GM19395 (cell line): ENCODE results near the gene HTR3A.
"Not testable (repeated sequence)": the region's sequence is repeated elsewhere in the genome, so short reads cannot be mapped to it uniquely, and the experiment has no call there.

Source experiments
- ATAC-seq: cut with Tn5 transposase; IDR thresholded peaks from one replicate; pipeline ENCODE4 v1.9.1; 2021; ENCODE audit warnings: mild to moderate bottlenecking, moderate library complexity; ENCODE audit not compliant: unreplicated experiment

The HTR3A gene

DNA sequence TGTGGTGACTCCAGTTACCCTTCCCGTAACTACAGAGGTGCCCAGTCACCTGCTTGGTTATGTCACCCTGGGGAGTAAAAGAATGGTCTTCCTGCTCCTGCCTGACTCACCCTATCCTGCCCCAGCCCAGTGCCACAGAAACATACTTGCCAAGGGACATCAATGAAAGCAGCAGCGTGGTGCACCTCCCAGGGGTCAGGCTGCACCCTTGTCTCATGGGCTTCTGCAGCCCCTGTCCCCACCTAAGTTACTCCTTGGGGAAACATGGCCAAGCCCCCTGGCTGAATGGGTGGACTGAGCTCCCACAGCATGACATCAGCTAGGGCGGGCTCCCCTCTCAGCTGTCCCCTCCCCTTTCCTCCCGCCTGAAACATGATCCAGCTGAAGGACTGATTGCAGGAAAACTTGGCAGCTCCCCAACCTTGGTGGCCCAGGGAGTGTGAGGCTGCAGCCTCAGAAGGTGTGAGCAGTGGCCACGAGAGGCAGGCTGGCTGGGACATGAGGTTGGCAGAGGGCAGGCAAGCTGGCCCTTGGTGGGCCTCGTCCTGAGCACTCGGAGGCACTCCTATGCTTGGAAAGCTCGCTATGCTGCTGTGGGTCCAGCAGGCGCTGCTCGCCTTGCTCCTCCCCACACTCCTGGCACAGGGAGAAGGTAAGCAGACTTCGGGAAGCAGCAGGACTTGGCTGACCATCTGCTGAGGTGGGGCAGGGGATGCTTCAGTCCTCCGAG is at the start of gene HTR3A:
Gene HTR3A, plus strand, starts transcription at position 368 of the 730 bp plus-strand sequence. Its CDS starts 218 bp downstream, at position 586.
- ATAC-seq = no peak

DNA sequence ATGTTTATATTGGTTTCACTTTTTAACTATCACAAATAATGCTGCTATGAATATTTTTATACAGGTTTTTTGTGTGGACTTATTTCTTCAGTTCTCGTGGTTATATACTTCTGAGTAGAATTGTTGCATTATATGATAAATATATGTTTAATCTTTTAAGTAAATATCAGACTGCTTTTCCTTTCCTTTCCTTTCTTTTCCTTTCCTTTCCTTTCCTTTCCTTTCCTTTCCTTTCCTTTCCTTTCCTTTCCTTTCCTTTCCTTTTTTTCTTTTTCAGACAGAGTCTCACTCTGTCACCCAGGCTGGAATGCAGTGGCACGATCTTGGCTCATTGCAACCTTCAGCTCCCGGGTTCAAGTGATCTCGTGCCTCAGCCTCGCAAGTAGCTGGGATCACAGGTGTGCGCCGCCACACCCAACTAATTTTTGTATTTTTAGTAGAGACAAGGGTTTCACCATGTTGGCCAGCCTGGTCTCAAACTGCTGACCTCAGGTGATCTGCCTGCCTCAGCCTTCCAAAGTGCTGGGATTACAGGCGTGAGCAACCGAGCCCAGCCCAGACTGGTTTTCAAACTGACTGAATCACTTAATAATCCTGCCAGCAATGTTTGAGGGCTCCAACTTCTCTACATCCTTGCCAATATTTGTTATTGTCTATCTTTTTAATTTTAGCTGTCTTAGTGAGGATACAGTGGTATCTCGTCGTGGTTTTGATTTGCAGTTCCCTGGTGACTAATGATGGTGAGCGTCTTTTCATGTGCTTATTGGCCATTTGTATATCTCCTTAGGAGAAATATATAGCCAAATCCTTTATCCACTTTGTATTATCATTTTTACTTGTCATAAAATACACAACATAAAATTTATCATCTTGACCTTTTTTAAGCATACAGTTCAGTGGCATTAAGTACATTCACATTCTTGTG is 48.4 kb upstream of the HTR3A start:
- ATAC-seq = no peak

DNA sequence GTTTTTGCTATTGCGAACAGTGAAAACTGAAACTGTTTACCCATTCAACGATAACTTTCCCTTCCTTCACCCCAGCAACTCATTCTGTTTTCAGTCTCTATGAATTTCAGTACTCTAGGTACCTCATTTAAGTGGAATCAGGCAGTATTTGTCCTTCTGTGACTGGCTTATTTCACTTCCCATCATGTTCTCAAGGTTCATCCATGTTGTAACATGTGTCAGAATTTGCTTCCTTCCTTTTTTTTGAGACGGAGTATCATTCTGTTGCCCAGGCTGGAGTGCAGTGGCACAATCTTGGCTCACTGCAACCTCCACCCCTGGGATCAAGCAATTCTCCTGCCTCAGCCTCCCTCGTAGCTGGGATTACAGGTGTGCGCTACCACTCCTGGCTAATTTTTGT is 46.6 kb upstream of the HTR3A start:
- ATAC-seq = no peak

DNA sequence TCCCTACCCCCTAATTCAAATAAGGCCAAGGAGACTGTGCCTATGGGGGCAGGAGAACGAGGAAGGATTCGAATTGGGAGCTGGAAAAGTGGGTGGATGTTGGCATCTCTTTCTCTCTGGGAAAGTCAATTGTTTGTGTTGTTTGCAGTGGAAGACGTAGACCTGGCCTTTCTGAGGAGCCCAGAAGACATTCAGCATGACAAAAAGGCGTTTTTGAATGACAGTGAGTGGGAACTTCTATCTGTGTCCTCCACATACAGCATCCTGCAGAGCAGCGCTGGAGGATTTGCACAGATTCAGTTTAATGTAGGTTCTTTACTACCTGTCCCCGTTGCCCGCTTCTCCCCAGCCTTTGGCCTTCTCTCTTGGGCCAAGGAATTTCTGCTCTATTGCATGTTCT is 42.1 kb upstream of the HTR3A start:
- no peak for ATAC-seq

DNA sequence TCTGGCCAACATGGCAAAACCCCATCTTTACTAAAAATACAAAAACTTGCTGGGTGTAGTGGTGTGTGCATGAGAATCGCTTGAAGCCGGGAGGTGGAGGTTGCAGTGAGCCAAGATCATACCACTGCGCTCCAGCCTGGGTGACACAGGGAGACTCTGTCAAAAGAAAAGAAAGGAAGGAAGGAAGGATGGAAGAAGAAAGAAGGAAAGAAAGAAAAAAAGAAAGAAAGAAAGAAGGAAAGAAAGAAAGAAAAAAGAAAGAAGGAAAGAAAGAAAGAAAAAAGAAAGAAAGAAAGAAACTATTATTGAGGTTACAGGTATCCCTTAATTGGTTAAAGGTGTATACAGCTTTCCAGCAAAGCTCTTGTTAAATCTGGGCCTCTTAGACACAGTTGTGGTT is 40.7 kb upstream of the HTR3A start:
- ATAC-seq = not testable (repeated sequence)

DNA sequence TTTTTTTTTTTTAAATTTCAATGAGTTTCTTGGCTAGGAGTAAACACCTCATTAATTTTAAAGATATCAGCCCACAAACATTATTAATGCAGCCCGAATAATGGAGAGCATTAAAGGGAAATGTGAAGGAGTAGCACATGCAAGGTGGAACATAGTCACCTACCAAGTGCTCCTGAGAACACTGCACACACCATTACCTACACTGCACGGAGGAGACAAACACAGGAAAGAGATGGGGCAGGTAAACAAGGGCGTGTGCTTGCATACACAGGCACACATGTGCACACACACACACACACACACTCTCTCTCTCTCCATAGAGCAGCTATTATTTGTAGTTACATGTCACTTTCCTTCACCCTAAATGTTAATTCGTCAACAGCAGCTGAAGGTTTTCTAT is 40.1 kb upstream of the HTR3A start:
- no peak for ATAC-seq

DNA sequence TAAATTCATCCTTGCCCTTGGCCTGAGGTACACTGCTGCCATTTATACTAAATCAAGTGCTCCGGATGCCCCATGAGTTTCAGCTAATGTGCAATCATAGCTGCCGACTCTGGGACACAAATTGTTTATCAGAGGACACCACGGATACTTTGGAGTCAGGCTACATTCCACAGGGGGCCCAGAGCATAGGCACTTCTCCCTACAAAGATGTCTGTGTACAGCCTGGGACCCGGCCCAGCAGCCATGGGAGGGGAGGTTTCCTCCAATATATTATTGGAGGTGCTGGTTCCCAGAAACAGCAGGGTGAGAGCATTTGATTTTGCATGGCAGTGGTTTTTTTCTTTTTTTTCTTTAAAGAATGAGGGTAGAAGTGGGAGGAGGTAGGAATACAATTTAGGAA is 39.0 kb upstream of the HTR3A start:
- ATAC-seq = no peak

DNA sequence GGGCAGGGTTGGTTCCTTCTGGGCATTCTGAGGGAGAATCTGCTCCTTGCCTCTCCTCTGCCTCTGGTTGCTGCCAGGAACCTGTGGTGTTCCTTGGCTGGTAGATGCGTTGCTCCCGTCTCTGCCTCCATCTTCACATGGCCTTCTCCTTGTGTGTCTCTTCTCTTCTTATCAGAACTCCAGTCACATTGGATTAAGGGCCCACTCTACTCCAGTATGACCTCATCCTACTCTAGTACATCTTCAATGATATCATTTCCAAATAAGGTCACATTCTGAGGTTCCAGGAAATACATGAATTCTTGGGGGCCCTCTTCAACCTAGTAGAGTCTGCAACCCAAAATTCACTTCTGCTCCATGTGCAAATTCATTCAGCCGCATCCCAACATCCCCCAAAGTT is 37.0 kb upstream of the HTR3A start:
- ATAC-seq = no peak

DNA sequence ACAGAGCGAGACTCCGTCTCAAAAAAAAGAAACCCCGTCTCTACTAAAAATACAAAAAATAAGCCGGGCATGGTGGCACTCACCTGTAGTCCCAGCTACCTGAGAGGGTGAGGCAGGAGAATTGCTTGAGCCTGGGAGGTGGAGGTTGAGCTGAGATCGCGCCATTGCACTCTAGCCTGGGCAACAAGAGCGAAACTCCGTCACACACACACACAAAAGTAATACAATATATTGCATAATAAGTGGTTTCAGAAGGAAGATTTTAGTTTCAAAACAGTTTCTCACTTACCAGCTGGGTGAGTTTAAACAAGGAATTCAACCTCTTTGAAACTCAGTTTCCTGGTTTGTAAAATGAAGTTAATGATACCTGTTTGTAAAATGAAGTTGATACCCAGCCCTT is 32.7 kb upstream of the HTR3A start:
- ATAC-seq = no peak

DNA sequence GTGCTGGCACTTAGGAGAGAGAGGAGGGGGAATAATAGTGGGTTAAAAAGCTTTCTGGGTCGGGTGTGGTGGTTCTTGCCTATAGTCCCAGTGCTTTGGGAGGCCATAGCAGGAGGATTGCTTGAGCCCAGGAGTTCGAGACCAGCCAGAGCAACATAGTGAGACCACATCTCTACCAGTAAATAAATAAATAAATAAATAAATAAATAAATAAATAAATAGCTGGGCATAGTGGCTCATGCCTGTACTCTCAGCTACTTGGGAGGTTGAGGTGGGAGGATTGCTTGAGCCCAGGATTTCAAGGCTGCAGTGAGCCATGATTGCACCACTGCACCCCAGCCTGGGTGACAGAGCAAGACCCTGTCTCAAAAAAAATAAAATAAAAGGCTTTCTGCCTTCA is 28.7 kb upstream of the HTR3A start:
- ATAC-seq = not testable (repeated sequence)

DNA sequence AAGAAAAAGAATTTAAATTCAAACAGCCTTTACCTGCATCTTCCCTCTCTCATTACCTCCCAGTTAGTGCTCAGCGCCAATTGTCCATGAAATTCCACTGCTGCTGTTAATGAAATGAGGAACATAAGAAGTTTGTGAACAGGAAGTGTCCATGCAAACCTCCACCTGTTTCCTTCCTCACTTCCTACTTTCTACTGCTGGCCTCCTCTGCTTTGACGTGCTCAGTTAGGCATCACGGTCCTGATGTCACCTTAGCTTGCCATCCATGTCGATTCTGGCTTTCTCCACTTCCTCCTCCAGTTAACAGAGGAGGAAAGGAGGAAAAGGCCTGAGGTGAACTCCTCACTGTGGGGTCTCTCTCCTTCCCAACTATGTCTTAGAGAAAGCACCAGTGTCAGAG is 26.9 kb upstream of the HTR3A start:
- no peak for ATAC-seq

DNA sequence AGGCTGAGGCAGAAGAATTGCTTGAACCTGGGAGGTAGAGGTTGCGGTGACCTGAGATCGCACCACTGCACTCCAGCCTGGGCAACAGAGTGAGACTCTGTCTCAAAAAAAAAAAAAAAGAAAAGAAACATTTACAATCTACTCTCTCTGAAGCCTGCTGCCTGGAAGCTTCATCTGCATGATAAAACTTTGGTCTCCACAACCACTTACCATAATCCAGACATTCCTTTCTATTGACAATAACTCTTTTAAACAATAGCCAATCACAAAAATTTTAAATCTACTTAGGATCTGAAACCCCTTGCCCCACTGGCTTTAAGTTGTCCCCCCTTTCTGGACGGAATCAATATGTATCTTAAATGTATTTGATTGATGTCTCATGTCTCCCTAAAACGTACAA is 25.0 kb upstream of the HTR3A start:
- no peak for ATAC-seq

DNA sequence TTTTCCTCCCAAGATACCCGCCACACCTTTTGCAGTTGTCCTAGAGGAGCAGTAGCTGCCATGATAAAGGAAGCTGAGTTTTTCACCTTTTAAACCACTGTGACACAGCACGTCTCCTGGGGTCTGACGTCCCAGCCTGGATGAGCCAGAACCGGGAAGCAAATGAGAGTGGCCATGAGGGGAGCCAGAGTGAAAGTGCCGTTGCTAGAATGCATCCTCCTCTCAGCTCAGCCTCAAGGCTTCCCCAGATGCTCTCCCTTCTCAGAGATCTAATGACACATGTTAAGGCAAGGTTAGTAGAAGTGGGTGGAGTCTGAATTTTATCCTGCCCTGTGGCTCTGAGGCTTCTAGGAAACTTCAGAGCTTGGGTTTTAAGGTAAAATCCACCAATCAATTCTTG is 23.4 kb upstream of the HTR3A start:
- ATAC-seq = no peak

DNA sequence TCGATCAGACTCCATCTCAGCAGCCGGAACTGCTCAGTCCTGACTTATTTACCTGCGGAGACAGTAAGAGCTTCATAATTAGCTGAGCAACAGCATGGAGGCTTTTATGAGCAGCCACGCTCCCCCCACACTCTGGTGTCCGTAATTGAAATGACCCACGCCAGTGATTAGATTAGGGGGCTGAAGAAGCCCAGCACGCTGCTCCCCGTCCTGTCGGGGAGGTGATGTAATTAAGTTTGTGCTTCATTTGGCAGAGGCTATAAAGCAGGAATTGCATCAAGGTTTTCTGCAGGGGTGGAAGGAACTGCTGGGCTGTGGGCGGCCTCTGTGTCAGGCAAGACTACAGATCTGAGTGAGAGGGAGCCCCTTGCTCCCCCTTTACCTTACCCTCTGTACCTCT is 22.8 kb upstream of the HTR3A start:
- no peak for ATAC-seq

DNA sequence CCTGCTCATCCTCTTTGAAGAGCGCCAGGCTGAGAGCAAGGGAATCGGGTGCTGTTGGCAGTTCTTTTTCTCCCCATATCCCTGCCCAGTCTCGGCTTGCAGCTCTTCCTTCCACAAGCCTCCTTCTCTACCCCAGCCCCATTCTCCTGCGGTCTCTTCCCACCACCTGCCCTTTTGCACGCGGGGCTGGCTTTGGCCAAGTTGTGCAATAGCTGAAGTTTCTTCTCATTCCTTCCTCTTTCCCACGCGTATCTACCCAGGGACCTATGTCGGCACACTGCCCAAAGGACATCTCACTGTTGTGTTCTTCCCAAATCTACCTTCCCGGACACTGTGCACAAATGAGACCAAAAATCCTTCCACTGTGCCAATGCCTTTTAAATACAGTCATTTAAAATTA is 22.3 kb upstream of the HTR3A start:
- ATAC-seq = no peak

DNA sequence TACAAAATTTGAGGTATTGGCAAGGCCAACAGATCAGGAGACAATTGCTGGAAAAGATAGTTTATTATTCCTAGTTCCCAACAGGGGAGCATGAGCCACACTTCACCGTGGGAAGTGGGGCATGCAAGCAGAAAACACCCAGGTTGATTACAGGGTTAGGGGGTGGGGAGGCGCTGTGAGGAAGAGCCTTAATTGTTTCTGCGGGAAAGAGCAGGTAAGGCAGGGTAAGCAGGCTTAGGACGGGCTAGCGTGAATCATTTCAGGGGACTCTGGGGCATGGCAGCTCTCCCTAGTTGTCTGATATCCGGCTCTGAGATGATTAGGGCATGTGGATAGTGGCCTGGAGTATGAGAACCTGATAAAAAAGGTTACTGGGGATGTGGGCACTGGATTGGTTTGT is 20.7 kb upstream of the HTR3A start:
- ATAC-seq = no peak

DNA sequence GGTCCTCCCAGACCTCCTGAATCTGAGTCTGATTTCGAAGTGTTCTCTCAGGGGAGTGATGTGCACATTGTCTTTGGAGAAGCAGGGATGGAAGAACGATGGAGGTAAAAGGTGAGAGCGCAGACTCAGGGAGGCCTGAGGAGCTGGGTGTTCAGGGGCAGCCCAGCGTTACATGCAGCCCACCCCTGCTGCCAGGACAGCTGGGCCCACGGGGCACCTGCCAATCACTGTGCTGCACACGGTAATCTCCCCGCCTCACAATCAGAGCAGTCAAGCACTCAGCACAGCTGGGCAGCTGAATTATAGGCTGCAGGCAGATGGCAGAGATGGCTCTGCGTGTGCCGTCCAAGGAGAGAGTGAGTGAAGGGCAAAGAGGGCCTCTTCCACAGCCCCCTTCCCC is 17.9 kb upstream of the HTR3A start:
- ATAC-seq = no peak

DNA sequence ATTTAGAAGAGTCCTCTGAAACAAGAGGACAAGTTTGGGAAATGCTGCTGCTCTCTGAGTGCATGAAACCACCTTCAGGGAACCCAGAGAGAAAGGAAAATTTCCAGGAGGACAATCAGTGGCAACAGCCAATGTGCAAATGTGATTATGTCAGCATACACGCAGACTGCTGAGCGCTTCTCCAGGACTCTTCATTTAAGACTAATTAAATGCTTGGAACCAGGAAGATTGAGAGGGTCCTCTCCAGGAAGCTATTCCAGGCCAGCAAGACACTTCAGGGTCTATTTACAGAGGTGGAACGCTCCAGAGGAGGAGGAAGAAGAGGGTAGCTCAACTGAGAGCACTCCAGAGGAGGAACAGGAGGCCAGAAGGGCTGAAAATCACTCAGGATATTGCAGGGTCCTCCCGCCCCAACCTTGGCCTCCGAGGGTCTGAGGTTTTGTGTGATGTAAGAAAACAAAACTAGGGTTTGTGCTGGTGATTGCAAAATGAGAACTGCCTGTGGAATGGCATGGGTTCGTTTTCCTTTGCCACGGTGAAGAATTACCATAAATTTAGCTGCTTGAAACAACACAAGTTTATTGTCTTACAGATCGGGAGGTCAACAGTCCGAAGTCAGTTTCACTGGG is 14.1 kb upstream of the HTR3A start:
- no peak for ATAC-seq

DNA sequence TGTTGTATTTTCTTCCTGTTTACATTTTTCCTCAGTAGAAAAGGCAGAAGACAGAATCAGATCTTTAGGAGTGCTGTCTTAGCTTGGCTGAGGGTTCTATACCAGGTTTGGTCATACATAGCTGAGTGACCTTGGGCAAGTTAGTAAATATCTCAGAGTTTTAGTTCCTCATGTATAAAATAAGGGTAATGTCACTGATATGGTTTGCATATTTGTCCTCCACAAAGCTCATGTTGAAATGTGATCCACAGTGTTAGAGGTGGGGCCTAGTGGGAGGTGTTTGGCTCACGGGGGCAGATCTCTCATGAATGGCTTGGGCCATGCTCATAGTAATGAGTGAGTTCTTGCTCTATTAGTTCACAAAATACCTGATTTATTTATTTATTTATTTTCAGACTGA is 7.5 kb upstream of the HTR3A start:
- ATAC-seq = no peak

DNA sequence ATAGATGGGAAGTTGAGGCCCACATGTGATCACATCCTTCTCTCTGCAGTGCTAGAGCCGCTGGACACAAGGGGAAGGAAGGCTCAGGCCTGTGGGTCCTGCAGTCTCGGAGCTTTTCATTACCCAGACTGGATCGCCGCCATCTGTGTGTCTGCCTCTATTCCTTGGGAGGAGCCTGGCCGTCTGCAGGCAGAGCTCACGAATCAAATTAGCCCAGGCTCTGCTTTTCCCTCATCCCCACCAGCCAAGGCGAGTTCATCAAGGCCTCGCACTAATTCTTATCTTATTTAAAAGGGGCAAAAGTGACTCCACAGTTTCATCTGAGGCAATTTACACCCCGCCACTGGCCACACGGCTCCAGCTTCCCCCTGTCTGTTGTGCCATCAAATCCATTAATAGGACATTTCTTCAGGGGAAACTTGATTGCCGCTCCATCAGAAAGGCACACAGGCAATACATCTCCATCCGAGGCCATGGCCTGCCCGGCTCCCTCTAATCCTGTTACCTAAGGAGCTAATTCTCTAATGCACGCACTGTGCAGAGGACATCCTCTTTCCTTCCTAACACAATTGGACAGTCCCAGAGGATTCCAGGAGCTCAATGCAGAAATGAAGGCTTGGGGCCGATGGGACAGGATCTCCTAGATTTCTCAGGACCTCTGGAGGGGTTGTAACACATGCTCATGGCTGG is 3.3 kb upstream of the HTR3A start:
- ATAC-seq = no peak

DNA sequence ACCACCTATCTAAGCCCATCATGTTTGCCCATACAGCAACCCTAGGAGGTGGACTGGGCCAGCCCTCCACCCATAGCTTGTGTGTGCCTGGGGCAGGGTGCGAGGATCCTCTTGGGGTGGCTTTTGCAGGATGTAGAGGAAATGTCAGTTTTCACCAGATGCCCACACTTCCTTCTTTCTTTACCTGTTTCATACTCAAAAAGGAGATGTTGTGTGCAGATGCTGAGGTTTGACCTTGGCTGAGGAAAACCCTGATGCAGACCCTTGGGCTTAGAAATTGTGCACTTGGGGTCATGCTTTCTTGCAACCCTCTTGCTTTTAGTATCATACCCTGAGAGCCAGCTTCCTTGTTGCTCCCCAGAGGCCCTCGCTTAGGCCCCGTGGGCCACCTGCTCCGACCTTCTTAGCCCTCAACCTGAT is 2.2 kb downstream of the HTR3A start:
- ATAC-seq = no peak
